Measurements from ENCODE around the gene GAS7.
"Not testable (repeated sequence)": the region's sequence is repeated elsewhere in the genome, so short reads cannot be mapped to it uniquely, and the experiment has no call there.

GAS7 gene

DNA sequence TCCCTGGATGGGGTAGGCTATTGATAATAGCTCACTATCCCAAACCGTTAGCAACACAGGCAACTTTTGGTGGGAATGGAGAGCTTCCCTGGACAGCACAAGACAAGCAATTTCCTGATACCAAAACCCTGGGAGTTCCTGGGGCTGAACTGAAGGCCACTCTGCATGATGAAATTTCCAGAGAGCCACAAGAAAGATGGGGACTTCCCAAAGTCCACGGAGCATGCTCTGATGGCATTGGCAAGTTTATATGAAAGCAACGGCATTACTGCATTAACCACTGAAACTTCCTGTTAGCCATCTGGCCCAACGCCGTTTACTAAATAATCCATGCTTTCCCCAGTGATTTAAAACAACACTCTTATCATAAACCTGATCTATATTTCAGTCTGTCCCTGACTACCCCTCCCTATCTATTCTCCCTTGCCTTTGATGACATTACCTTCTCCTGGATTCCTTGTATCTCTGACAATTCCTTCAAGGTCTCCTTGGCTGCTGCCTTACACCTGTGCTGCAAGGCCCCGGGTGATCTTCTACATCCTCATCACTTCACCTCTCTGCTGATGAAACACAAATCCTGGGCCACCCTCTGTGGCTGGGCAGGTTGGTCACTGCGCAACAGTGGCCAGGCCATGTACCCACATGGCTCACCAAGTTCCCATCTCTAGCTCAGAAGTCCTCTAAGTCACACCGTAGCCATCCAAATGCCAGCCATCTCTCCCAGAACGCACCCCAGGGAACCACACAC lies 184.9 kb downstream of the GAS7 start:
- H3K9ac ChIP-seq (ENCODE audit: insufficient read length): no peak overlapping the region
- TF ChIP-seq FOXP2 (optimal IDR thresholded peaks at IDR 0.05; ENCODE audit: control extremely low read depth, extremely low read length, insufficient read depth): no peak
- no peak for TF ChIP-seq EZH2 (IDR thresholded peaks at IDR 0.05)
- TF ChIP-seq POLR2AphosphoS5 (IDR thresholded peaks at IDR 0.05; ENCODE audit: borderline replicate concordance, low read depth, low read length): no peak
- H3K27ac ChIP-seq: no peak overlapping the region
- no peaks in the 10 kb centered on the region for H3K36me3 ChIP-seq (ENCODE audit: insufficient read depth, low read length)
- H3K4me3 ChIP-seq: no peak overlapping the region
- DNase-seq (ENCODE audit: low read depth, low spot score): no peak
- no peaks in the 10 kb centered on the region for H3K9me3 ChIP-seq (ENCODE audit: low read depth, low read length)

DNA sequence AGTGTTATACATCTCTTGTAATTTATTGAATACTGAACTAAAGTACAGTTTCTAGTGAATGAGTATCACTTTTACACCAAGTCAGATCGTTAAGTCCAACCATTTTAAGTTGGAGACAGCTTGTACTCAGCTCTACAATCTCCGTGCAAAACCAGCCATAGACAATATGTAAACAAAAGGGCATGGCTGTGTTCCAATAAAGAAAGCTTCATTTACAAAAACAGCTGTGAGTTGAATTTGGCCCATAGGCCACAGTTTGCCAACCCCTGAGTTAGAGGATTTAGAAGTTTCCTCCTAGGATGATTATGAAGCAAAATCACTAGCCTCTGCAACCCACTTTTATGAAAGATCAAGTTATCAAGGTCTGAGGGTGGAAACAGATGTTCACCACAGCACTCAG lies 187.7 kb downstream of the GAS7 start:
- no peak for TF ChIP-seq FOXP2 (optimal IDR thresholded peaks at IDR 0.05; ENCODE audit: control extremely low read depth, extremely low read length, insufficient read depth)
- TF ChIP-seq POLR2AphosphoS5 (IDR thresholded peaks at IDR 0.05; ENCODE audit: borderline replicate concordance, low read depth, low read length): no peak
- no peak for TF ChIP-seq EZH2 (IDR thresholded peaks at IDR 0.05)

DNA sequence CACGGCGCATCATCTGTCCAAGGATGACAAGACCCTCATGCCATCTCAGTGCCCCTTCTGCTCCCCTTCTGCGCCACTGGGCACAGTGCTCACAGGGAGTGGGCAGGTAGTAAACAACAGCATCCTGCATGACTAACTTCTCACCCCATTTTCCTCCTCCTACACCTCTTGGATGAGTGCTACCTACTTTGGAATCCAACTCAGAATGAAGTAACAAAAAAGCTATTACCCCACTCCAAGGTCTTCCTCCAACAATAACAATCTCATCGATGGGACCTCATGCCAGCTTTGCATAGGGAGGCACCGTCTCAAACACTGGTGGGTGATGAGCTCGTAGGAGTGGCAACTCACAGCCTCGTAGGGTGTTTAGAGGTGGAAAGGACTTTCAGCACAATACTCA lies 194.7 kb downstream of the GAS7 start:
- Histone ChIP-seq H3K9ac (ENCODE audit: insufficient read length) (no peak overlapping the region), H3K9me3 (ENCODE audit: low read depth, low read length) (no peaks in the 10 kb centered on the region), H3K4me3 (no peak overlapping the region), H3K36me3 (ENCODE audit: insufficient read depth, low read length) (no peaks in the 10 kb centered on the region), H3K27ac (no peak overlapping the region)
- TF ChIP-seq FOXP2 (optimal IDR thresholded peaks at IDR 0.05; ENCODE audit: control extremely low read depth, extremely low read length, insufficient read depth) (no peak), EZH2 (IDR thresholded peaks at IDR 0.05) (no peak), POLR2AphosphoS5 (IDR thresholded peaks at IDR 0.05; ENCODE audit: borderline replicate concordance, low read depth, low read length) (no peak)
- DNase-seq (ENCODE audit: low read depth, low spot score): no peak

More for the DNA sequence above, 187.7 kb downstream of the GAS7 start:
- no peak overlapping the region for H3K4me3 ChIP-seq
- no peaks in the 10 kb centered on the region for H3K36me3 ChIP-seq (ENCODE audit: insufficient read depth, low read length)
- H3K9ac ChIP-seq (ENCODE audit: insufficient read length): no peak overlapping the region
- H3K9me3 ChIP-seq (ENCODE audit: low read depth, low read length): no peaks in the 10 kb centered on the region
- DNase-seq (ENCODE audit: low read depth, low spot score): no peak
- no peak overlapping the region for H3K27ac ChIP-seq

DNA sequence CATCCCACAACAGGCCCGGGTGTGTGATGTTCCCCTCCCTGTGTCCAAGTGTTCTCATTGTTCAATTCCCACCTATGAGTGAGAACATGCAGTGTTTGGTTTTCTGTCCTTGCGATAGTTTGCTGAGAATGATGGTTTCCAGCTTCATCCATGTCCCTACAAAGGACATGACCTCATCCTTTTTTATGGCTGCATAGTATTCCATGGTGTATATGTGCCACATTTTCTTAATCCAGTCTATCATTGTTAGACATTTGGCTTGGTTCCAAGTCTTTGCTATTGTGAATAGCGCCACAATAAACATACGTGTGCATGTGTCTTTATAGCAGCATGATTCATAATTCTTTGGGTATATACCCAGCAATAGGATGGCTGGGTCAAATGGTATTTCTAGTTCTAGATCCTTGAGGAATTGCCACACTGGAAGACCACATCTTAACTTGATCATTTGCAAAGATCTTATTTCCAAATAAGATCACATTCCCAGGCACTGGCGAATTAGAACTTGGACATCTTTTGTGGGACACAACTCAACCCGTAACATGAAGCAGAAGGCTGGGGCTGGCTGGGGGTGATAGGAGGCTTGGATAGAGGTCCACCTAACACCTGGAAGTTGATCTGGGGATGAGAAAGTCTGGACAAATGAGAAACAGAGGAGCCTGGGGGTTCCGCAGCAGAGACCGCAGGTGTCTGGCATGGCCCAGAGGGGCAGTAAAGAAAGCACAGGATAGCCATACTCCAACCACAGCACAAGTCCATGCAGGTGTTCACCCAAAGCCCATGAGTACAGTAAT lies 195.6 kb downstream of the GAS7 start:
- not testable (repeated sequence) for H3K9ac ChIP-seq (ENCODE audit: insufficient read length); H3K27ac ChIP-seq; H3K9me3 ChIP-seq (ENCODE audit: low read depth, low read length); H3K4me3 ChIP-seq; DNase-seq (ENCODE audit: low read depth, low spot score); H3K36me3 ChIP-seq (ENCODE audit: insufficient read depth, low read length)

DNA sequence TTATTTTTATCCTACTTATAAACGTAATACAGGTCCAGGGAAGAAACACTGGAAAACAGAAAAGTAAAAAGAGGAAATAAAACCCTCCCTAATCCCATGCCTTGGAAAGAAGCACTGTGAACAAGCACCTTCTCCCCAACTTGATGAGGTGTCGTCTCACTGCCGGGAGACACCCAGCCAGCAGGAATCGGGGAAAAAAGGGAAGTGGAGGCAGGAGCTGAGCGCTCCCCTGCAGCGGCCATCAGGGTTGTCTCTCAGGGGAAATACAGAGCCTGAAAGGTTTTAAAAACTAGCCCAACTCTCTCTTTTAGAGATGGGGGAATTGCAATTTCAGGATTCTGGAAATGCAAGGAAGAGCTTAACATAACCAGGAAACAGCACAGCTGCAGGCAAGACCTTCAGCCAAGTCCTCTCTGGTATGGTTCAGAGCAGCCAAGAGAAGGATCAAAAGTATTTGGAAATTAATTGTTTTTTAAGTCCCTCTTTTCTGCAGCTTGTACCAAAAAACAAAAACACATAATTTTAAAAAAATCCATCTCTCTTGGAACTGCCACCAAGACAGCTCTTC lies 197.0 kb downstream of the GAS7 start:
- no peak for TF ChIP-seq FOXP2 (optimal IDR thresholded peaks at IDR 0.05; ENCODE audit: control extremely low read depth, extremely low read length, insufficient read depth)
- no peak for TF ChIP-seq POLR2AphosphoS5 (IDR thresholded peaks at IDR 0.05; ENCODE audit: borderline replicate concordance, low read depth, low read length)
- TF ChIP-seq EZH2 (IDR thresholded peaks at IDR 0.05): no peak
- Histone ChIP-seq H3K36me3 (ENCODE audit: insufficient read depth, low read length) (no peaks in the 10 kb centered on the region), H3K9ac (ENCODE audit: insufficient read length) (no peak overlapping the region), H3K4me3 (no peak overlapping the region), H3K9me3 (ENCODE audit: low read depth, low read length) (no peaks in the 10 kb centered on the region), H3K27ac (no peak overlapping the region)
- no peak for DNase-seq (ENCODE audit: low read depth, low spot score)

DNA sequence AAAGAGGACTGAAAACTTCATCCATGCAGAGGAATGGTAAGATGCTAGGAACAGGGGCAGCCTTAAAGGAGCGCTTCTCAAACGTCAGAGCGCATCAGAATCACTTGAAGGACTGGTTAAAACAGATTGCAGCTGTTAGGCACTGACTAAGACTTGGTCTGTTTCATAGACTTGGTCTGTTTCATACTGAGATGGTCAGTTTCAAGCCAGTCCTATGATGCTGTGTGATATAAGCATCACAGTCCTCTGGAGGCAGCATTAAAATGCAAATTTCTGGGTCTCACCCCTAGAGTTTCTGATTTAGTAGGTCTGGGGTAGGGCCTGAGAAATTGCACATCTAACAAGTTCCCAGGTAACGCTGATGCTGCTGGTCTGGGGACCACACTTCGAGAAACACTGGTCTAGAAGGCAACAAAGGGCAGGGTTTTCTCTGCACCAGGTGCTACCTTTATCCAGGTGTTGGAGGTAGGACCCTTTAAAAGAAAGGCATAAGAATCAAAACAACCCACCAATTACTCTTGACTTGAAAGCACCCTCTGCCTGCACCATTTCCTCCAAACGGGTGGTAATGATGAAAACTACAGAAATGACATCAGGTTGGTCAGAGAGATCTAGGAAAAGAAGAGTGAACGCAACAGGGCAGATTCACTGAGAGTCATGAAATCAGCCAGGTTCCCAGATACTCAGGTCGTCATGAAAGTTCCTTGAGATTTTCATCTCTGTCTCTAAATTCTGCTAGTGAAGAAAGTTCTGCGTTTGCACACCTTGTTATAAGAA lies 198.3 kb downstream of the GAS7 start:
- no peak for TF ChIP-seq POLR2AphosphoS5 (IDR thresholded peaks at IDR 0.05; ENCODE audit: borderline replicate concordance, low read depth, low read length)
- no peak for TF ChIP-seq FOXP2 (optimal IDR thresholded peaks at IDR 0.05; ENCODE audit: control extremely low read depth, extremely low read length, insufficient read depth)
- TF ChIP-seq EZH2 (IDR thresholded peaks at IDR 0.05): no peak
- Histone ChIP-seq H3K36me3 (ENCODE audit: insufficient read depth, low read length) (no peaks in the 10 kb centered on the region), H3K4me3 (no peak overlapping the region), H3K9ac (ENCODE audit: insufficient read length) (no peak overlapping the region), H3K27ac (no peak overlapping the region), H3K9me3 (ENCODE audit: low read depth, low read length) (no peaks in the 10 kb centered on the region)
- no peak for DNase-seq (ENCODE audit: low read depth, low spot score)

DNA sequence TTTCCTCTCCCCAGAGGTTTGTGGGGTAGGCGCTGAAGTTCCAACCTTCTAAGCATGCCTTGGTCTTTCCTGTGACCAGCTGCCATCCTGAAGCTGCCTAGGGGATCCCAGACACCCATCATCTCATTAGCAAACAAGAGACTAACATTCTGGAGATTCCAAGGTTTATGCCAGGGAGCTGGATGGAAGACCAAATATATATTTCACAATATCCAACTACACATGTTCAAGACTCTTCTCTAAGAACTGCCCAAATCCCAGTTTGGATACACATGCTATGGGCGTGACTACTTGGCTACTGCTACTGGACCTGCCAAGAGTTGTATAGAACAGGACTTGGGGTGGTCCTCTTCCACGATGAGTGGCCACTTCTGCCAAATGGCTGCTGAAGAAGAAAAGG lies 200.3 kb downstream of the GAS7 start:
- Histone ChIP-seq H3K9ac (ENCODE audit: insufficient read length) (no peak overlapping the region), H3K4me3 (no peak overlapping the region), H3K36me3 (ENCODE audit: insufficient read depth, low read length) (no peaks in the 10 kb centered on the region), H3K27ac (no peak overlapping the region), H3K9me3 (ENCODE audit: low read depth, low read length) (no peaks in the 10 kb centered on the region)
- no peak for DNase-seq (ENCODE audit: low read depth, low spot score)
- TF ChIP-seq EZH2 (IDR thresholded peaks at IDR 0.05) (no peak), POLR2AphosphoS5 (IDR thresholded peaks at IDR 0.05; ENCODE audit: borderline replicate concordance, low read depth, low read length) (no peak), FOXP2 (optimal IDR thresholded peaks at IDR 0.05; ENCODE audit: control extremely low read depth, extremely low read length, insufficient read depth) (no peak)

DNA sequence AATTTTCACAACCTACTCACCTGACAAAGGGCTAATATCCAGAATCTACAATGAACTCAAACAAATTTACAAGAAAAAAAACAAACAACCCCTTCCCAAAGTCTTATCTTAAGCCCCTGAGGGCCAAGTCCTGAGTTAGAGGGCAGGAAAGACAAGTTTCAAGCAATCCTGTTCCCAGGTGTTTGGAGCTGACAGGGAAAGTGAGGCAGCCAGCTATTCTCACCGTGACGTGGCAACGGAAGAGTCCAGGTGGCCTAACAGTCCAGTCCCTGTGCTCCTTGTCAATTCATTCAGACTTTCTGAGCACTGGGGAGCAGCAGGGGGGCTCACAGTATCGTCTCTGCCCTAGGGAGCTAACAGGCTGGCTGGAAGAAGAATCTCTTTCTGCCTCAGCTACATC lies 203.6 kb downstream of the GAS7 start:
- no peak for DNase-seq (ENCODE audit: low read depth, low spot score)
- Histone ChIP-seq H3K9ac (ENCODE audit: insufficient read length) (no peak overlapping the region), H3K9me3 (ENCODE audit: low read depth, low read length) (no peaks in the 10 kb centered on the region), H3K27ac (no peak overlapping the region), H3K36me3 (ENCODE audit: insufficient read depth, low read length) (no peaks in the 10 kb centered on the region), H3K4me3 (no peak overlapping the region)
- TF ChIP-seq POLR2AphosphoS5 (IDR thresholded peaks at IDR 0.05; ENCODE audit: borderline replicate concordance, low read depth, low read length) (no peak), EZH2 (IDR thresholded peaks at IDR 0.05) (no peak), FOXP2 (optimal IDR thresholded peaks at IDR 0.05; ENCODE audit: control extremely low read depth, extremely low read length, insufficient read depth) (no peak)
